SK-N-DZ (cell line): ENCODE results near the gene AKAIN1.

ENCODE experiments used
- DNase-seq: peaks from one replicate; pipeline ENCODE4 v3.0.0-alpha.2; 2015; ENCODE audit warnings: low spot score

Gene AKAIN1

GRCh38 chr18:5097116-5097703 lies 99.8 kb downstream of the AKAIN1 start:
- DNase-seq: no peak

GRCh38 chr18:5095239-5095638 lies 101.8 kb downstream of the AKAIN1 start:
- DNase-seq: no peak

DNA sequence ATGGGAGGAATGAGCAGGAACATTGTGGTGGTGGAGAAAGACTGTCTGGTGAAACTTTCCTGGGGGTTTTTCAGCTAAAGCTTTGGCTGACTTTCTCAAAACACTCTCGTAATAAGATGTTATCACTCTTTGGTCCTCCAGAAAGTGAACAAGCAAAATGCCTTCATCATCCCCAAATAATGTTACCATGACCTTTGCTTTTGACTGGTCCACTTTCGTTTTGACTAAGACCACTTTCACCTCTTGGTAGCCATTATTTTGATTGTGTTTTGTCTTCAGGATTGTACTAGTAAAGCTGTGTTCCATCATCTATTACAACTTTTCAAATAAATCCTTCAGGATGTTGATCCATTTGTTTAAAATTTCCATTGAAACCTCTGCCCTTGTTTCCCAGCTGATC lies 103.2 kb downstream of the AKAIN1 start:
- DNase-seq: no peak
